ENCODE results near the gene TUBB4B.

DNA sequence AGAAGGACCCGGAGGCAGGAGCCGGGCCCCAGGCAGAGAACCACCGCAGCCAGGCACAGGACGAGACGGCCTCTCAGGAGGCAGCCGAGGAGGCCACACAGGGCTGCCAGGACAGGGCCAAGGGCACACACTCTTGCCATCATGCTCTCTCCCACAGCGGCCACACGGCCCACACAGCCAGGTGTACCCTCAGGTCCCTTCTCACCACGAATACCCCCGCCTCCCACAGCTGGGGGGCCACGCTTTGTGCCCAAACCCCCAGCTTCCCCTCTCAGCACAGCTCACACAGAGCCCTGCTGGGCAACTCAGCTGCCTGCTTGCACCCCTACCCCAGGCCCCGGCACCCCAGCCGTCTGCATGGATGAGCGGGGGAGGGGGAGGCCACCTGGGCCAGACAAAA is 47.3 kb upstream of the TUBB4B start:
- TF ChIP-seq POLR2A (IDR thresholded peaks at IDR 0.05; ENCODE audit: low read depth, low read length): no peak
- no peak for TF ChIP-seq POLR2AphosphoS5 (IDR thresholded peaks at IDR 0.05; ENCODE audit: low read depth, low read length)
